WI38 (cell line): ENCODE data around the gene ABCA10.

Experiments
- H3K4me3 ChIP-seq: 2 replicates; pipeline ENCODE4 v1.5.1; 2011; ENCODE audit warnings: low read depth, mild to moderate bottlenecking, control low read depth, low read length
- TF ChIP-seq, protein P1 (sequence below): IDR thresholded peaks from 2 replicates; pipeline ENCODE4 v1.5.1; 2012; ENCODE audit warnings: low read depth, mild to moderate bottlenecking, control low read depth, low read length

Gene ABCA10

DNA sequence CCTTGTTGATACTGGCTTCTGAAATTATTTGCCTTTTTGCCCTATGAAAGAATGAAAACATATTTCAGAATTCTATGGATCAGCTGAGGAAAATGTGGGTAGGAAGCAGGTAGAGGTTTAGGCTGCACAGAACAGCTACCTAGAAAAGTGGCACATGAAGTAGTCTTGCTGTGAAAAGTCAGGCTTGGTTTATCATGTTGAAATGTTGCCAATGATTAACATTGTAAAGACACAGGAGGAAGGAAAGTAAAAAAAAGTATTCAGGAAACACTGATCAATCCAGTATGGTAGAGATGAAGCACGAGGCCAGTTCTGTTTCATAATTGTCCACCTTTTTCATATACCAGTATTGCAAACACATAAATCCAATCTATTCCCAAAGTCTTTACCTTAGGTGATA, 116.8 kb downstream of the ABCA10 start:
- no peak overlapping the region for H3K4me3 ChIP-seq
- TF ChIP-seq, protein P1, sequence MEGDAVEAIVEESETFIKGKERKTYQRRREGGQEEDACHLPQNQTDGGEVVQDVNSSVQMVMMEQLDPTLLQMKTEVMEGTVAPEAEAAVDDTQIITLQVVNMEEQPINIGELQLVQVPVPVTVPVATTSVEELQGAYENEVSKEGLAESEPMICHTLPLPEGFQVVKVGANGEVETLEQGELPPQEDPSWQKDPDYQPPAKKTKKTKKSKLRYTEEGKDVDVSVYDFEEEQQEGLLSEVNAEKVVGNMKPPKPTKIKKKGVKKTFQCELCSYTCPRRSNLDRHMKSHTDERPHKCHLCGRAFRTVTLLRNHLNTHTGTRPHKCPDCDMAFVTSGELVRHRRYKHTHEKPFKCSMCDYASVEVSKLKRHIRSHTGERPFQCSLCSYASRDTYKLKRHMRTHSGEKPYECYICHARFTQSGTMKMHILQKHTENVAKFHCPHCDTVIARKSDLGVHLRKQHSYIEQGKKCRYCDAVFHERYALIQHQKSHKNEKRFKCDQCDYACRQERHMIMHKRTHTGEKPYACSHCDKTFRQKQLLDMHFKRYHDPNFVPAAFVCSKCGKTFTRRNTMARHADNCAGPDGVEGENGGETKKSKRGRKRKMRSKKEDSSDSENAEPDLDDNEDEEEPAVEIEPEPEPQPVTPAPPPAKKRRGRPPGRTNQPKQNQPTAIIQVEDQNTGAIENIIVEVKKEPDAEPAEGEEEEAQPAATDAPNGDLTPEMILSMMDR = no peak

DNA sequence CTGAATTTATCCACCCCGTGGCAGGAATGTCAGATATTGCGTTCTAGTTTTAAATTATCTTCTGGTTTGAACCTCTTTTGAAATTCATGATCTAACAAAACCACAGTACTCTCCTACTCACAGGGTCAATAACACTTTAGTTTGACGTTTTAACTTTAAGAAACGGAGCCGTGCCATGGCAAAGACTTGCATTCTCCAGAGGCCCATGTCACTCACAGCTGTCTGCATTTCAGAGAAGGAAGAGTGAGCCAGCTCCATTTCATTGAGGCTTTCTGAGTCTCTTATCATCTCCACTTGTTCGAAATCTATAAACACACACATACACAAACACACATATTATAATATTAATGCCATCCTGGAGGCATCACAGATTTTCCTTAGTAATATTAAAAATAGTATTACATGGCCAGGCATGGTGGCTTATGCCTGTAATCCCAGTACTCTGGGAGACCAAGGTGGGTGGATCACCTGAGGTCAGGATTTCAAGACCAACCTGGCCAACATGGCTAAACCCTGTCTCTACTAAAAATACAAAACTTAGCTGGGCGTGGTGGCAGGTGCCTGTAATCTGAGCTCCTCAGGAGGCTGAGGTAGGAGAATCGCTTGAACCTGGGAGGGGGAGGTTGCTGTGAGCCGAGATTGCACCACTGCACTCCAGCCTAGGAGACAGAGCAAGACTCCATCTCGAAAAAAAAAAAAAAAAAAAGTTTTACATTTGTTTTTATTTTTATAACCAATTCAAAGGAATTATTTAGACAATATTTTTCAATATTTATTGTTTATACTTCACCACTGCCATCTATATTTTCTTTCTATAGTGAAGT, 122.5 kb downstream of the ABCA10 start:
- TF ChIP-seq, protein P1 = no peak
- H3K4me3 ChIP-seq = no peak overlapping the region

DNA sequence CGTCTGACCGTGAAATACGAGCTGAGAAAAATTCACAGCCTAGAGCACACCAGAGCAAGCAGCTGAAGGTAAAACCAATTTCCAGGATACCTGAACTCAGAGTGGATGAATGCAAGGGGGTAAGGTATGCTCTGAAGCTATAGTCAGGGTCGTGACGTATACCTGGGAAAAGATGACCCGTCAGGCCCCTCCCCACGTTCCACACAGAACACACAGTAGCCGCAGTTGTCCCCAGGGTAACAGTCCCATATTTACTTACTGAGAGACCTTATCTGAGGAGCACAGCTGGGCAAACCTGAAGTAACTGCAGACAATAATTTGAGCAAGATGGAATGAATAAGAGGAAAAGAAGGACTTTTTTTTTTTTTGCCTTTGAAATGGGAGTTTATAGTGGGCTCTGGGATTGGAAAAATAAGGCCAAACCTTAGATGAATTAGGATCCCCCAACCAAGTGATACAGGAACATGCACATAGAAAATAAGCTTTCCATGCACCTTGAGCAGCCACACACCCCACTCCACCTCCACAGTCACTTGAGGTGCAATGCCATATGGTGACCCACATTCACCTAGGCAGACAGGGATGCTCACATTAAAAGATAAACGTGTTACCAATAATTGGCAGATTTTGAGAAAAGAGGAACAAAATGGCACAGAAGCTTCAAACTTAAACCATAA, 124.9 kb downstream of the ABCA10 start:
- TF ChIP-seq, protein P1 = no peak
- H3K4me3 ChIP-seq = no peak overlapping the region

DNA sequence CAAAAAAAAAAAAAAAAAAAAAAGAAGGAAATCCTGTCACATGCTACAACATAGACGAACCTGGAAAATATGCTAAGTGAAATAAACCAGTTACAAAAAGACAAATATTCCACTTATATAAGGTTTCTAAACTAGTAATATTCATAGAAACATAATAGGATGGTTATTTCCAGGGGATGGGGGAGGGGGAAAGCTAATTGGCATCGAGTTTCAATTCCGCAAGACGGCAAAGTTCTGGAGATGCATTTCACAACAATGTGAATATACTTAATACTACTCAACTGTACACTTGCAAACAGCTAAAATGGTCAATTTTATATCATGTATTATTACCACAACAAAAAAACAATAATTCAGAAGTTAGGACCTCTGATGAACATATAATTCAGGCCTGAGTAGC, 130.0 kb downstream of the ABCA10 start:
- TF ChIP-seq, protein P1 = no peak
- no peak overlapping the region for H3K4me3 ChIP-seq
